ENCODE measurements around the gene IFNG.

The IFNG gene

GRCh38 chr12:68114606-68115005, 44.9 kb downstream of the IFNG start:
- DNase-seq: no peak

- no peak for DNase-seq
Observed at GRCh38 chr12:68113644-68114043, 45.9 kb downstream of the IFNG start.

- DNase-seq: no peak
Observed at GRCh38 chr12:68111995-68112394, 47.5 kb downstream of the IFNG start.

GRCh38 chr12:68109444-68110217, 49.9 kb downstream of the IFNG start:
- DNase-seq: no peak

GRCh38 chr12:68109001-68109400, 50.5 kb downstream of the IFNG start:
- DNase-seq: no peak

GRCh38 chr12:68106660-68107059, 52.9 kb downstream of the IFNG start:
- no peak for DNase-seq

- DNase-seq: no peak
Observed at GRCh38 chr12:68106160-68106559, 53.4 kb downstream of the IFNG start.

Data from activated naive CD4-positive, alpha-beta T cell (primary cell).